ENCODE data around the gene ATP8A1.

GRCh38 chr4:42632653-42633382, 24.1 kb downstream of the ATP8A1 start:
- TF ChIP-seq CTCF (IDR thresholded peaks at IDR 0.05) (no peak), POLR2A (IDR thresholded peaks at IDR 0.05) (no peak)
